NCI-H2081 treated with DMSO at 0.1 percent for 48 hours (cell line): ENCODE results near the gene ZDHHC14.
A peak's percentile ranks its signal among the peaks of the same experiment; 100 is the strongest.
"Not testable (repeated sequence)": the region's sequence is repeated elsewhere in the genome, so short reads cannot be mapped to it uniquely, and the experiment has no call there.

Experiments used
- DNase-seq: peaks from one replicate; lab custom pipeline; 2025; lab: John Stamatoyannopoulos, UW

ZDHHC14 gene

GRCh38 chr6:157406661-157407060 is 25.7 kb downstream of the ZDHHC14 start:
- DNase-seq: no peak

GRCh38 chr6:157407646-157408045 is 26.7 kb downstream of the ZDHHC14 start:
- DNase-seq: no peak

GRCh38 chr6:157408427-157408826 is 27.4 kb downstream of the ZDHHC14 start:
- DNase-seq: not testable (repeated sequence)

GRCh38 chr6:157410045-157410444 is 29.1 kb downstream of the ZDHHC14 start:
- no peak for DNase-seq

- no peak for DNase-seq
Observed at GRCh38 chr6:157411368-157411767, 30.4 kb downstream of the ZDHHC14 start.

- DNase-seq: no peak
Observed at GRCh38 chr6:157412791-157413190, 31.8 kb downstream of the ZDHHC14 start.

- no peak for DNase-seq
Observed at GRCh38 chr6:157420497-157420896, 39.5 kb downstream of the ZDHHC14 start.

GRCh38 chr6:157424491-157425020 is 43.6 kb downstream of the ZDHHC14 start:
- DNase-seq: no peak

GRCh38 chr6:157427969-157428368 is 47.0 kb downstream of the ZDHHC14 start:
- no peak for DNase-seq

GRCh38 chr6:157428427-157429202 is 47.6 kb downstream of the ZDHHC14 start:
- DNase-seq: no peak

- DNase-seq: no peak
Observed at GRCh38 chr6:157429248-157429647, 48.3 kb downstream of the ZDHHC14 start.

GRCh38 chr6:157430834-157431233 is 49.8 kb downstream of the ZDHHC14 start:
- no peak for DNase-seq

- DNase-seq: peak; percentile 27
Observed at GRCh38 chr6:157432231-157432891, 51.4 kb downstream of the ZDHHC14 start.

- DNase-seq: no peak
Observed at GRCh38 chr6:157432892-157433265, 51.9 kb downstream of the ZDHHC14 start.

GRCh38 chr6:157433678-157434081 is 52.7 kb downstream of the ZDHHC14 start:
- no peak for DNase-seq

GRCh38 chr6:157434349-157435033 is 53.5 kb downstream of the ZDHHC14 start:
- no peak for DNase-seq

- no peak for DNase-seq
Observed at GRCh38 chr6:157436219-157436943, 55.4 kb downstream of the ZDHHC14 start.

- no peak for DNase-seq
Observed at GRCh38 chr6:157436944-157437336, 56.0 kb downstream of the ZDHHC14 start.

GRCh38 chr6:157438611-157439111 is 57.7 kb downstream of the ZDHHC14 start:
- no peak for DNase-seq

GRCh38 chr6:157440171-157440570 is 59.2 kb downstream of the ZDHHC14 start:
- no peak for DNase-seq

GRCh38 chr6:157442291-157442690 is 61.3 kb downstream of the ZDHHC14 start:
- no peak for DNase-seq
